ENCODE results near the gene DDX56. TPM values are rescaled to one million over a fixed set of nuclear protein-coding genes. Genes with fewer than 3 reads are reported as not detected.

The DDX56 gene
- total RNA-seq, 2 donors from 2014 or later, result 32.2 to 54.1 TPM

DNA sequence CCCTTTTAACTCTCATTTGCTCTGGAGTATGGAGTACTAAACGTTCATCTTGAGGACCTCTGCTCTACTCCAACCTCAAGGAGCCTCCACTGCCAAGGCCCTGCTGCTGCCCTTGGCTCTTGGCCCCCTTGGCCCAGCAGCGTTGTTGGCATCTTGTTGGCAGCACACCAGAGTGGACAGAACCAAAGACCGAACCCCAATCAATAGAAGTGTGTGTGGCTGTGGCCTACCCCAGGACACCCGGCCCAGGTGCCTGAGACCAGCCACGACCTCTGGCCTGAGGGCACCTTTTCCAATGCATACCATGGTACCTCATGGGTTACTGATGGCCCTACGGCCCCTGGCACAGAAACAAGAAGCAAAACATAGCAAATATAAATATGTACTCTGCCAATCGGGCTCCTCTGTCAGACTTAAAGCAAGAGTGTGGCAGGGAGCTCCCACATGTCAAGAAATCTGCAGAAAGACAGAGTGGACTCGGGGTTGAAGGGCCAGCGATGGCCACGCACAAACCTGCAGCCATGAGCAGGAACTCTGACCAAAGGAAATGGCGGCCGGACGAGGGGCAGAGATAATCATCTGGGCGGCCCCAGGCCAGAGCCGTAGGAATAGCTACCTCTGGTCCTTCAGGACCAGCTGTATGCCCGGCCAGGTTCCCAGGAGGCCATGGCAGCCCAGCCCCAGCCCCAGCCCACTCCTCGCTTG lies 35.5 kb downstream of the DDX56 start:
- WGBS, 2 donors, result 70 to 71% methylated on average over 9 to 17 of the region's 17 CpGs
- ATAC-seq (no peak), DNase-seq (no peak)
- no peak overlapping the region for H3K4me3 ChIP-seq
- no peaks in the 10 kb centered on the region for H3K4me1 ChIP-seq
- H3K27ac ChIP-seq, result no peak overlapping the region
- TF ChIP-seq, protein P1, sequence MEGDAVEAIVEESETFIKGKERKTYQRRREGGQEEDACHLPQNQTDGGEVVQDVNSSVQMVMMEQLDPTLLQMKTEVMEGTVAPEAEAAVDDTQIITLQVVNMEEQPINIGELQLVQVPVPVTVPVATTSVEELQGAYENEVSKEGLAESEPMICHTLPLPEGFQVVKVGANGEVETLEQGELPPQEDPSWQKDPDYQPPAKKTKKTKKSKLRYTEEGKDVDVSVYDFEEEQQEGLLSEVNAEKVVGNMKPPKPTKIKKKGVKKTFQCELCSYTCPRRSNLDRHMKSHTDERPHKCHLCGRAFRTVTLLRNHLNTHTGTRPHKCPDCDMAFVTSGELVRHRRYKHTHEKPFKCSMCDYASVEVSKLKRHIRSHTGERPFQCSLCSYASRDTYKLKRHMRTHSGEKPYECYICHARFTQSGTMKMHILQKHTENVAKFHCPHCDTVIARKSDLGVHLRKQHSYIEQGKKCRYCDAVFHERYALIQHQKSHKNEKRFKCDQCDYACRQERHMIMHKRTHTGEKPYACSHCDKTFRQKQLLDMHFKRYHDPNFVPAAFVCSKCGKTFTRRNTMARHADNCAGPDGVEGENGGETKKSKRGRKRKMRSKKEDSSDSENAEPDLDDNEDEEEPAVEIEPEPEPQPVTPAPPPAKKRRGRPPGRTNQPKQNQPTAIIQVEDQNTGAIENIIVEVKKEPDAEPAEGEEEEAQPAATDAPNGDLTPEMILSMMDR (IDR thresholded peaks at IDR 0.05), result no peak
- no peak for TF ChIP-seq POLR2A (IDR thresholded peaks at IDR 0.05)
- no peaks in the 10 kb centered on the region for H3K9me3 ChIP-seq
- H3K36me3 ChIP-seq (replicated peaks in 1 of 2; ENCODE audit: insufficient read depth in 1 of 2, low read depth in 2 of 2), result no peaks in the 10 kb centered on the region
- no peaks in the 10 kb centered on the region for H3K27me3 ChIP-seq
- intact Hi-C loops (cut with DNase I), result no loop called here

DNA sequence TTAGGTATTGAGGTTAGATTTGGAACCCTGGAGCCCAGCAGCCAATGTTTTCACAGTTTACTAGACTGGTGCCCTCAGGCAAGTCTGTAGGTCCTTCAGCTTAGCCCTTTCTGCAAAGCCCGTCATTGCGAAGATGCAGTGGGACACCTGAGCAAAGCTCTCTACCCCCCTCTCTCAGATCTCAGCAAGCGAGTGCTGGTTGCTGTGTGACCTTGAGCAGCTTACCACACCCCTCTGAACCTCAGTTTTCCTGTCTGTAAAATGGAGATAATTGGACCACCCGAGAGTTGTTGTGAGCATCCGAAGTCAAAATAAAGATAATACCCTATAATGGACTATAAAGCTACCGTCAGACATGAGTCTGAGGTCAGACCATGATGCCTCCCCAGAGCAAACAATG lies 36.3 kb downstream of the DDX56 start:
- no peaks in the 10 kb centered on the region for H3K36me3 ChIP-seq (replicated peaks in 1 of 2; ENCODE audit: insufficient read depth in 1 of 2, low read depth in 2 of 2)
- H3K4me1 ChIP-seq, result no peaks in the 10 kb centered on the region
- H3K27me3 ChIP-seq, result no peaks in the 10 kb centered on the region
- H3K4me3 ChIP-seq, result no peak overlapping the region
- WGBS, 2 donors, result 93 to 96% methylated on average over 6 of the region's 6 CpGs
- no peak overlapping the region for H3K27ac ChIP-seq
- intact Hi-C loops (cut with DNase I), result no loop called here
- no peak for ATAC-seq
- H3K9me3 ChIP-seq, result no peaks in the 10 kb centered on the region
- no peak for DNase-seq
- TF ChIP-seq, protein P1 (IDR thresholded peaks at IDR 0.05), result no peak
- no peak for TF ChIP-seq POLR2A (IDR thresholded peaks at IDR 0.05)

DNA sequence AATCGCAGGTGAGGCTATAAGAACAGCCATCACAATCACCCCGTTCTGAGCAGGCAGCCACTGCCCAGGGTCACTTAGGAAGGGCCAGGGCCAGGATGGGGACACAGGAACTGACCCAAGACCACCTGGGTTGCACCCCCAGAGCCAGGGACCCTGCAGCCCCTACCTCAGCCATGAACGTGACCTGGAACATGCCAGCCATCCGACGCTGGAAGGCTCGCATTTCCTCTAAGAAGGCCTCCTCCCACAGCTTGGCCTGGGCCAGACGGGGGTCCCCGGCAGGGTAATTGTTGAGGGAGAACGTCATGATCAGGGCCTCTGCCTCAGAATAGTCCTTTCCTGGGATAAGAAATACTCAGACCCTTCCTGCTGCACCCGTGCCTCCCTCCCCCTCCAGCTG lies 37.6 kb downstream of the DDX56 start:
- WGBS, 2 donors, result 74 to 81% methylated on average over 8 to 10 of the region's 10 CpGs
- ATAC-seq, result no peak
- Histone ChIP-seq H3K4me3 (no peak overlapping the region), H3K9me3 (no peaks in the 10 kb centered on the region), H3K27me3 (no peaks in the 10 kb centered on the region), H3K4me1 (no peaks in the 10 kb centered on the region), H3K27ac (no peak overlapping the region), H3K36me3 (replicated peaks in 1 of 2; ENCODE audit: insufficient read depth in 1 of 2, low read depth in 2 of 2) (no peaks in the 10 kb centered on the region)
- intact Hi-C loops (cut with DNase I), result no loop called here
- no peak for TF ChIP-seq POLR2A (IDR thresholded peaks at IDR 0.05)
- TF ChIP-seq, protein P1 (IDR thresholded peaks at IDR 0.05), result no peak
- DNase-seq, result no peak

DNA sequence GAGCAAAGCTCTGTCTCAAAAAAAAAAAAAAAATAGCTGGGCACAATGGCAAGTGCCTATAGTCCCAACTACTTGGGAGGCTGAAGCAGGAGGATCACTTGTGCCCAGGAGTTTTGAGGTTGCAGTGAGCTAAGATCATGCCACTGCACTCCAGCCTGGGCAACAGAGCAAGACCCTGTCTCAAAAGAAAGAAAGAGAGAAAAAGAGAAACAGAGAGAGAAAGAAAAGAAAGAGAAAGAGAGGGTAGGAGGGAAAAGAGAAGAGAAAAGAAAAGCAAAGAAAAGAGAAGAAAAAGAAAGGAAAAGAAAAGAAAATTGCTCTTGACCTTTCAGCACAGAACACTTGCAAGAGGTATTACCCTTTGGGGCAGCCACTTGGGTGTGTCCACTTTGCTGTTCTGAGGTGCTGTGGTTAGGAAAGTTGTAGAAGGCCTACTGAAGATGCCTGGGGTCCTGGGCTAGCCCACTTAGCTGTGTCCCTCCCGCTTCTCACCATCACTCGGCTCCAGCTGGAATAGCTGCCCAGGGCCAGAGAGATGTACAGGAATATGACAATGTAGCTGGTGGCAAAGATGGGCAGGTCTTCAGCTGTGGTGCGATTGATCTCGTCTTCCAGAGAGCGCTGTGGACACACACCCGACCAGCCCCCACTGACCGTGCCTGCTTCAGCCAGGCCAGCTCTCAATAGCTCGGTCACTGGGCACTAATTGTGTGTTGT lies 38.2 kb downstream of the DDX56 start:
- DNase-seq (no peak), ATAC-seq (no peak)
- TF ChIP-seq, protein P1 (IDR thresholded peaks at IDR 0.05), result no peak
- TF ChIP-seq POLR2A (IDR thresholded peaks at IDR 0.05), result no peak
- WGBS, 2 donors, result 91 to 95% methylated on average over 4 to 8 of the region's 8 CpGs
- Histone ChIP-seq H3K4me1 (no peaks in the 10 kb centered on the region), H3K27ac (no peak overlapping the region), H3K36me3 (replicated peaks in 1 of 2; ENCODE audit: insufficient read depth in 1 of 2, low read depth in 2 of 2) (no peaks in the 10 kb centered on the region), H3K27me3 (no peaks in the 10 kb centered on the region), H3K4me3 (no peak overlapping the region), H3K9me3 (no peaks in the 10 kb centered on the region)
- intact Hi-C loops (cut with DNase I), result no loop called here
